Neural cell (in vitro differentiated cells): Measurements from ENCODE around the gene MGST1. TPM values are rescaled to one million over a fixed set of nuclear protein-coding genes. Genes with fewer than 3 reads are reported as not detected.

Experiments
- H2AFZ ChIP-seq: fragments of 200-600, 300-800 bp; sonication (generic), shearing (Covaris generic); 2 replicates; pipeline ENCODE4 v1.6.0; 2014; ENCODE audit warnings: low read depth, mild to moderate bottlenecking, antibody characterized with exemption, low read length, moderate library complexity
- H3F3A ChIP-seq: fragments of 200-600 bp; shearing (Covaris generic); 2 replicates; pipeline ENCODE4 v1.6.1; 2016; ENCODE audit warnings: mild to moderate bottlenecking, moderate library complexity, mixed read lengths, antibody characterized with exemption, low read length; ENCODE audit not compliant: insufficient read depth, poor library complexity, severe bottlenecking
- H3K27ac ChIP-seq: fragments of 200-600, 300-800 bp; sonication (generic), shearing (Covaris generic); 2 replicates; pipeline ENCODE4 v1.5.1; 2014; ENCODE audit warnings: mild to moderate bottlenecking, low read length, moderate library complexity
- H3K27me3 ChIP-seq: fragments of 300-800, 200-600 bp; sonication (generic), shearing (Covaris generic); 2 replicates; pipeline ENCODE4 v1.6.0; 2014; ENCODE audit warnings: mild to moderate bottlenecking, low read depth, low read length, moderate library complexity; ENCODE audit not compliant: insufficient read depth
- H3K36me3 ChIP-seq: fragments of 300-800, 200-600 bp; sonication (generic), shearing (Covaris generic); 2 replicates; pipeline ENCODE4 v1.5.1; 2014; ENCODE audit warnings: mild to moderate bottlenecking, antibody characterized with exemption, low read length, moderate library complexity; ENCODE audit not compliant: insufficient read depth
- H3K4me2 ChIP-seq: fragments of 300-800, 200-600 bp; sonication (generic), shearing (Covaris generic); 2 replicates; pipeline ENCODE4 v1.6.0; 2014; ENCODE audit warnings: mild to moderate bottlenecking, low read length
- H3K4me3 ChIP-seq: fragments of 300-800, 200-600 bp; sonication (generic), shearing (Covaris generic); 2 replicates; pipeline ENCODE4 v1.5.1; 2014; ENCODE audit warnings: mild to moderate bottlenecking, low read length, moderate library complexity
- H3K79me2 ChIP-seq: fragments of 200-600 bp; shearing (Covaris generic); replicated peaks from 2 replicates; pipeline ENCODE4 v1.6.0; 2014; ENCODE audit warnings: mild to moderate bottlenecking, low read length, moderate library complexity; ENCODE audit not compliant: insufficient read depth
- H3K9ac ChIP-seq: fragments of 300-800, 200-600 bp; sonication (generic), shearing (Covaris generic); 2 replicates; pipeline ENCODE4 v1.6.1; 2016; ENCODE audit warnings: mild to moderate bottlenecking, low read length, mixed read lengths
- H3K9me2 ChIP-seq: fragments of 200-600 bp; shearing (Covaris generic); 2 replicates; pipeline ENCODE4 v1.6.1; 2016; ENCODE audit warnings: mild to moderate bottlenecking, low read length, mixed read lengths; ENCODE audit not compliant: insufficient read depth
- H3K9me3 ChIP-seq: fragments of 200-600, 300-800 bp; sonication (generic), shearing (Covaris generic); 2 replicates; pipeline ENCODE4 v1.6.1; 2016; ENCODE audit warnings: mild to moderate bottlenecking, mixed run types, low read length, moderate library complexity, mixed read lengths
- H4K20me1 ChIP-seq: fragments of 200-600 bp; shearing (Covaris generic); 2 replicates; pipeline ENCODE4 v1.6.1; 2016; ENCODE audit warnings: mild to moderate bottlenecking, mixed run types; ENCODE audit not compliant: insufficient read depth
- CTCF ChIP-seq: fragments of 450-650 bp; IDR thresholded peaks from 2 replicates; pipeline ENCODE4 v1.5.1; 2014; ENCODE audit warnings: antibody characterized with exemption, mild to moderate bottlenecking, moderate library complexity; ENCODE audit not compliant: poor library complexity, severe bottlenecking
- EP300 ChIP-seq: fragments of 450-650 bp; conservative IDR thresholded peaks from 2 replicates; pipeline ENCODE4 v1.6.1; 2014; ENCODE audit warnings: antibody characterized with exemption, mild to moderate bottlenecking, moderate library complexity; ENCODE audit not compliant: poor library complexity, severe bottlenecking
- EZH2 ChIP-seq: fragments of 200-600, 300-800 bp; shearing (Covaris generic), sonication (generic); IDR thresholded peaks from 2 replicates; pipeline ENCODE4 v1.6.1; 2014; ENCODE audit warnings: antibody characterized with exemption, low read length, borderline replicate concordance, mild to moderate bottlenecking; ENCODE audit not compliant: insufficient read depth, poor library complexity, severe bottlenecking
- MXI1 ChIP-seq: fragments of 450-650 bp; conservative IDR thresholded peaks from 2 replicates; pipeline ENCODE4 v1.6.1; 2014; ENCODE audit warnings: antibody characterized with exemption, mild to moderate bottlenecking; ENCODE audit not compliant: poor library complexity, severe bottlenecking
- POLR2AphosphoS5 ChIP-seq: IDR thresholded peaks from 2 replicates; pipeline ENCODE4 v1.6.1; 2012
- RAD21 ChIP-seq: fragments of 450-650 bp; conservative IDR thresholded peaks from 2 replicates; pipeline ENCODE4 v1.6.1; 2014; ENCODE audit warnings: antibody characterized with exemption, mild to moderate bottlenecking, moderate library complexity
- REST ChIP-seq: IDR thresholded peaks from 2 replicates; pipeline ENCODE4 v1.6.1; 2012; ENCODE audit warnings: borderline replicate concordance
- SMC3 ChIP-seq: fragments of 450-650 bp; conservative IDR thresholded peaks from 2 replicates; pipeline ENCODE4 v1.6.1; 2014; ENCODE audit warnings: antibody characterized with exemption, mild to moderate bottlenecking, moderate library complexity; ENCODE audit not compliant: poor library complexity
- TAF1 ChIP-seq: IDR thresholded peaks from 2 replicates; pipeline ENCODE4 v1.6.1; 2012; ENCODE audit warnings: low read depth
- polyA plus RNA-seq: library from polyadenylated mRNA; depleted of rRNA; stranded (reverse); fragments of >200 nt; gene quantifications from 2 replicates; pipeline ENCODE4 v1.2.3, GENCODE V29; 2014

MGST1 gene
- polyA plus RNA-seq, 1 donor from 2014 or later, result 3.7 TPM

- no peaks in the 10 kb centered on the region for H3K9me2 ChIP-seq
- H3K79me2 ChIP-seq, result no peaks in the 10 kb centered on the region
- H3K36me3 ChIP-seq, result no peaks in the 10 kb centered on the region
- H3K27ac ChIP-seq, result no peak overlapping the region
- no peak for TF ChIP-seq POLR2AphosphoS5
- H3F3A ChIP-seq, result no peaks in the 10 kb centered on the region
- no peak overlapping the region for H3K4me2 ChIP-seq
- no peaks in the 10 kb centered on the region for H4K20me1 ChIP-seq
- no peak overlapping the region for H3K9ac ChIP-seq
- no peaks in the 10 kb centered on the region for H3K27me3 ChIP-seq
- H2AFZ ChIP-seq, result no peak overlapping the region
- no peaks in the 10 kb centered on the region for H3K9me3 ChIP-seq
- no peak overlapping the region for H3K4me3 ChIP-seq
Measured at GRCh38 chr12:16324772-16325171, 22.7 kb upstream of the MGST1 start.

GRCh38 chr12:16325426-16325825 is 22.0 kb upstream of the MGST1 start:
- no peaks in the 10 kb centered on the region for H3K36me3 ChIP-seq
- no peaks in the 10 kb centered on the region for H3K27me3 ChIP-seq
- no peaks in the 10 kb centered on the region for H3F3A ChIP-seq
- no peak overlapping the region for H3K9ac ChIP-seq
- H3K79me2 ChIP-seq, result no peaks in the 10 kb centered on the region
- no peak overlapping the region for H2AFZ ChIP-seq
- no peaks in the 10 kb centered on the region for H3K9me3 ChIP-seq
- no peak for TF ChIP-seq REST
- no peak for TF ChIP-seq RAD21
- TF ChIP-seq CTCF, result no peak
- no peak for TF ChIP-seq EP300
- TF ChIP-seq TAF1, result no peak
- no peak for TF ChIP-seq SMC3
- no peak for TF ChIP-seq MXI1
- H4K20me1 ChIP-seq, result no peaks in the 10 kb centered on the region
- H3K4me3 ChIP-seq, result no peak overlapping the region
- no peak overlapping the region for H3K27ac ChIP-seq
- no peak overlapping the region for H3K4me2 ChIP-seq
- no peaks in the 10 kb centered on the region for H3K9me2 ChIP-seq

- H4K20me1 ChIP-seq, result no peaks in the 10 kb centered on the region
- no peaks in the 10 kb centered on the region for H3K27me3 ChIP-seq
- no peak overlapping the region for H3K4me2 ChIP-seq
- no peak overlapping the region for H3K27ac ChIP-seq
- no peak overlapping the region for H2AFZ ChIP-seq
- no peaks in the 10 kb centered on the region for H3F3A ChIP-seq
- no peak for TF ChIP-seq EZH2
- TF ChIP-seq POLR2AphosphoS5, result no peak
- no peak for TF ChIP-seq MXI1
- no peak for TF ChIP-seq CTCF
- no peak for TF ChIP-seq REST
- TF ChIP-seq RAD21, result no peak
- H3K9ac ChIP-seq, result no peak overlapping the region
- no peaks in the 10 kb centered on the region for H3K9me2 ChIP-seq
- H3K79me2 ChIP-seq, result no peaks in the 10 kb centered on the region
- no peaks in the 10 kb centered on the region for H3K36me3 ChIP-seq
- H3K9me3 ChIP-seq, result no peaks in the 10 kb centered on the region
- no peak overlapping the region for H3K4me3 ChIP-seq
Measured at GRCh38 chr12:16327963-16328362, 19.5 kb upstream of the MGST1 start.
